Stimulated activated CD4-positive, alpha-beta T cell treated with anti-CD3 and anti-CD28 coated beads, TNF-alpha, amount 100 ng/mL, for 24 hours (primary cell): ENCODE data around the gene G3BP2.
A peak's percentile ranks its signal among the peaks of the same experiment; 100 is the strongest.
"Not testable (repeated sequence)": the region's sequence is repeated elsewhere in the genome, so short reads cannot be mapped to it uniquely, and the experiment has no call there.

ENCODE experiments used
- DNase-seq, 3 experiments: peaks; one replicate each; pipeline ENCODE4 v3.0.0-alpha.2; 2020; ENCODE audit warnings: low read depth in 3 of 3

The G3BP2 gene

DNA sequence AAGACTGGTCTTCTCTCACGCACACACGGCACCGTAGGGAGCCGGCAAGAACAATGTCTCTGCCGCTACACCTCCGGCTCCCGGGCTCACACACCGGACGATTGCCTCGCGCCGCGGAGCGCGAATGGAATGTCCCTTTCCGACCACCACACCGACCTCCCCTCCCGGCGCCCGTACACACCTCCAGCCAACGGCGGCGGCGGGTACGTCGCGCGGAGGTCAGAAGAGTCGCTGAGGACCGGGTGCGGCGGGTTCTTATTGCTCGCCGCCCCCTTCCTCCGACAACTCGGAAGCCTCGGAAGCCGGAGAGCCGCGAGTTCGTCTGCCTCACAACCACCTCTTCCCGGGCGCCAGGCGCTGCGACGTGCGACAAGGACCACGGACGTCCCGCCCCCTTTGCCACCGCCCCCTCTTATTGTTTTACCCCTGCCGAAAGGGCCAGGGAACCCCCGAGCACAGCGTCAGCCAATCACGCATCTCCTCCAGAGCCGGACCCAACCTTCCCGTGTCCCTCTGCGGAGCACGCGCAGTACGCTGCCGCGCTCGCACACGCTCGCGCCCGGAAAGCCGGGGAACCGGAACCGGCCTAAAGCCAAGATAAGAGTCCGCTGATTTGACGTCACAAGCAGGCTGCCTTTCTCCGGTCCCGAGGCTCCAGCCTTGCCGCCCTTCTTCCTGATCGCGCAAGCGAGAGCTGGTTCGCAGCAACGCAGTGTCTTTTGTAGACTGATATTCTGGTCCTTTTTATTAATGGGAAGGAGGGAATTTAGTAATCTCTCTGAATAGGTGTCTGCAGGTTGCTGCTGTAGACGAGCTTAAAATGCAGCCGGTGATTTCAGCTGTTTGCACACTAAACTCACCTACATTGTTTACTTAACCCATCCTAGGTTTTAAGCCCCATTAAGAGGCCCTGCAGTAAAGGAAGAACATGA is at the start of gene G3BP2:
Gene G3BP2, minus strand, starts transcription at position 385 of the 932 bp plus-strand sequence. CDS start 11,386 bp downstream, outside the sequence.
- DNase-seq: peak; percentile 93 to 98 (median 96)

DNA sequence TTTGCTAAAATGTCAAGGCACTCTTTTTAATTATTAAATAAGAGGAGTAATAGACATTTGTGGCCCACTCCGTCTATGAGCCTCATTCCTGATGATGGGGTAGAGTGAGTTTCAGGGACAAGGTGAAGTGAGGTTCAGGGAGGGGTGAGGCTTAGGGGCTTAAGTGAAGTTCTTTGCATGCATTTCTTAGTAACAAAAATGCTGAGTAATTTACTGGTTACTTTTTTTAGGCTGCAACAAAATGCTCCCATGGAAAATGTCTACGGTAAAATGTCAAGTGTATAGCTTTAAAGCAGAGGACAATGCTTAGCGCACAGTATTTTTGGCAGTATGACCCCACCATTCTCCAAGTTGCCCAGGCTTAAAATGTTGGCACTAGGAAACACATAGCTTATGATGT is 49.2 kb upstream of the G3BP2 start:
- DNase-seq: no peak

DNA sequence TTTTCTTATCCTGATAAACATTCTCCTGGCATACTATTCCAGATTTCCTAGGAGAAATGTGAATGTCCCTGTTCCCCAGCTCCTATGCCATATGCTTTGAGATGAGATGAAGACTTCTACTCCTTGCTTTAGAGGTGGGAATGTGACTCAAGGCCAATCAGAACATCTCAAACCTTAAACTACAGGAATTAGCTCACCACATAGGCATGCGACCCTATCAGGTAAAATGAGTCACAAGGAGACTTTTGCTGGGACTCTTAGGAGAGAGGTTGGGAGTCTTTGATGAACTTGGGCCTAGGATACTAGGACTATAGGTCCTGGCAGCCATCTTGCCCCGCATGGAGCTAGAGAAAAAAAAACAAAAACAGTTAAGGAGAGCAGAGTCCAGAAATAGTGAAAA is 45.3 kb upstream of the G3BP2 start:
- DNase-seq: no peak

DNA sequence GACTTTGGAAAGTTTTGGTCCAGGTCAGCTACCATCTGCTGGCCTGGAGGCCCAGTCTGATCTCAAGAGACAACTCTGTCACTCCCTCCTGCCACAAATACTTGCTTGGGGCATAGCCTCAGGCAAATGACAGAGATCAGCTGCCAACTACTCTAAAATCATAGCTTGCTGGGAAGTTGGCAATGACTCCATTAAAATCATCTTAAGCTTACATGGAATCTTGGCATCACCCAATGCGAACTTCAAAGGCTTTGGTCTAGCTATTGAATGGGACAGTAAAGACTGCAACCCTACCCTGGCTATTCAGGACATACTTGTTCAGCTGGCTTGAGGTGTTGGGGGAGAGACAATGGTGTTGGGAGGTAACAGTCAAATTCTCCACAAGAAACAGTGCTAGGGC is 44.2 kb upstream of the G3BP2 start:
- DNase-seq: no peak

DNA sequence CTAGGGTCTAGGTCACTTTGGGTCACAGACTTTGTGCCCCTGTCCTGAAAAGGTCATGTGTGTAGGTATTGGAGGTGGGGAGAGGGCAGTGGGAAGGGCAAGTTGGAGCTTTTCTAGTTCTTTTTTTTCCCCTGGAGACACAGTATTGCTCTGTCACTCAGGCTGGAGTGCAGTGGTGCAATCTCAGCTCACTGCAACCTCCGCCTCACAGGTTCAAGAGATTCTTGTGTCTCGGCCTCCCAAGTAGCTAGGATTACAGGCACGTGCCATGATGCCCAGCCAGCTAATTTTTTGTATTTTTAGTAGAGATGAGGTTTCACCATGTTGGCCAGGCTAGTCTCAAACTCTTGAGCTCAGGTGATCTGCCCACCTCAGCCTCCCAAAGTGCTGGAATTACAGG is 42.8 kb upstream of the G3BP2 start:
- not testable (repeated sequence) for DNase-seq

DNA sequence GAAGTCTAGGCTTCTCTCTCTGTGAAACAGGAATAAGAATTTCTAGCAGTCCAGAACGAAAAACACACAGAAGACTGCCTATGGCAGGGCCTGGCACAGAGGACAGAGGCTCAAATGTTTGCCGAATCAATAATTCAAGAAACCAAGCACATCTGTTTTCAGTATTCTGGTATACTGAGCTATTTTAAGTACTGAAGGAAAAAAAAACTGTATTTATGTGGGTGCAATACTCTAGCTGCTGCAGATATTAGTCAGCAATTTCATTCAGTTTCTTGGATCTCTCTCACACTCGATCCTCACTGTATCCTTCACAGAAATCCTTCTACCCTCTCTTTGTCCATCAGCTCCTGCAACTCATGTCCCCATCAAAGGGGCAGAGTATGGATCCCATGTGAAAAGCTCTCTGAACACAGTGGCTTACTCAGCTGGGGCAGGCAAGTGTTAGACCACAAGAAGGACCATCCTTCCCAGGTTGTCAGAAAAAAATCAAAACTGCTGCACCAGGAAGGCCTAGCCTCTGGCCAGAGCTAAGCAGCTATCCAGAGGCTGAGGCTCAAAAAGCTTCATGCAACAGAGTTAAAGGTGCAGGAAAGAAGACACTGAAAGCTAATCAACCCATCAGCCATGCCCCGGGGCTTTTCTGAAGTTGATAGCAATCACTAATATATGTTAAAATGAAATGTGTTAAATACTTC is 42.0 kb upstream of the G3BP2 start:
- no peak for DNase-seq

DNA sequence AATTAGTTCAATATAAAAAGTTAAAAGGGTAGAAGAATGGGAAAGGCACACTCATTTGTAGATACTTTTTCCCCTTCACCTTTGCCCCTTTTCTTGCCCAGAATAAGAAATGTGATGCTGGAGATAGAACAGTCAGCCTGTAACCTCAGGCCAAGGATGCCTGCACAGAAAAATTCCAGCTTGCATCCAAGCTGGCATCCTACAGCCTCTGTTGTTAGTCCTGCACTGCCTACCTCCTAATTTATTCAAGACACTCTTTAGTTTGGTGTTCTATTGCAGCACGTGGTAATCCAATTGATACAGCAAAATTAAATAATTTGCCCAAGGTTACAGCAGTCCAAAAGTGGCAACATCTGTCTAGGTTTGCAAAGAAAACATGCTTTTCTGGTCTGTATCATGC is 41.5 kb upstream of the G3BP2 start:
- DNase-seq: no peak

DNA sequence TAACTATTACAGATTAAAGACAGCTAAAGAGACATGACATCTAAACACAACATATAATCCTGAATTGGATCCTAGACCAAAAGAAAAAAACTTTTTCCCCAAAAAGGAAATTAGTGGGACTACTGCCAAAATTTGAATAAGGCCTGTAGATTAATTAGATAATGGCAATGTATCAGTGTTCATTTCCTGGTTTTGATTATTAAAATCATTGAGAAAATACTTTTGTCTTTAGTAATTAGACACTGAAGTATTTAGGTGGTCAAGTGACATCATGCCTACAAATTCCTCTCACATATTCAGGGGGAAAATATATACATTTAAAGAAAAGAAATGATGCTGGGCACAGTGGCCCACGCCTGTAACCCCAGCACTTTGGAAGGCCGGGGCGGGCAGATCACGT is 40.8 kb upstream of the G3BP2 start:
- DNase-seq: no peak

DNA sequence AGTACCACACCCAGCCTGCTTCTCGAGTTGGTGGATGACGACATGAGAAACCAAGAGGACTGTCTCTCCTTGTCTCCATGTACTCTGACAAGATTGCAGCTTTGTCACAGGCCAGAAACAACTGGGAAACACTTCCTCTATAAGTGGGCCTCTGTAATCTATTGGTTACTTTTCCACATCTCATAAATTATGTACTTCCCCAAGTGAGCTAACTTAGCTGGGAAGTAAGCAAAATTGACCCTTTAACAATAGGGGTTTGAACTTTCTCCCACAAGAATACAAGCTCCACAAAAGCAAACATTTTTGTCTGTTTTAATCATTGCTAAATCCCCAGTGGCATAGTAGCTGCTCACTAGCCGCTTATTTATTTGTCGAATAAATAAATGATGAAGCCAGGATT is 37.0 kb upstream of the G3BP2 start:
- DNase-seq: no peak

DNA sequence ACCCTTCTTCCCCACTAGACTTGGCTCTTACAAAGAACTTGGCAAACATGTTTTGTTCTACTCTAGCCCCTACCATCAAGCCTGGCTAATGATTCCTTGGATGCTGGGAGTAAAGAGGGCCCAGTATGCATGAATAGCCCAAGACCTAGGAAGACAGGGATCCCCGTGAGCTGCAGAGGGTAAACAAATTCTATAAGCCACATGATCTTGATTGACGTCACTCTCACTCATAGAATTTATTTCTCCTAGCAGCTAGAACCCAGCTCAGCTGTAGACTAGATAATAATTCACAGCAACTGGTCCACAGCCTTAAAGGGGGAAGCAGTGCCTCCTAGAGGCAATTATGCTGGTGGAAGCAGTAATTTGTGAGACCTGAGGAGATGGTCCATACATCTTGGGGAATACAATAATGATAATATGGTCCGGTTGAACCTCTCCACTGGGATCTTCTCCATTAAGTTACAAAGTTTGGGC is 35.0 kb upstream of the G3BP2 start:
- no peak for DNase-seq

DNA sequence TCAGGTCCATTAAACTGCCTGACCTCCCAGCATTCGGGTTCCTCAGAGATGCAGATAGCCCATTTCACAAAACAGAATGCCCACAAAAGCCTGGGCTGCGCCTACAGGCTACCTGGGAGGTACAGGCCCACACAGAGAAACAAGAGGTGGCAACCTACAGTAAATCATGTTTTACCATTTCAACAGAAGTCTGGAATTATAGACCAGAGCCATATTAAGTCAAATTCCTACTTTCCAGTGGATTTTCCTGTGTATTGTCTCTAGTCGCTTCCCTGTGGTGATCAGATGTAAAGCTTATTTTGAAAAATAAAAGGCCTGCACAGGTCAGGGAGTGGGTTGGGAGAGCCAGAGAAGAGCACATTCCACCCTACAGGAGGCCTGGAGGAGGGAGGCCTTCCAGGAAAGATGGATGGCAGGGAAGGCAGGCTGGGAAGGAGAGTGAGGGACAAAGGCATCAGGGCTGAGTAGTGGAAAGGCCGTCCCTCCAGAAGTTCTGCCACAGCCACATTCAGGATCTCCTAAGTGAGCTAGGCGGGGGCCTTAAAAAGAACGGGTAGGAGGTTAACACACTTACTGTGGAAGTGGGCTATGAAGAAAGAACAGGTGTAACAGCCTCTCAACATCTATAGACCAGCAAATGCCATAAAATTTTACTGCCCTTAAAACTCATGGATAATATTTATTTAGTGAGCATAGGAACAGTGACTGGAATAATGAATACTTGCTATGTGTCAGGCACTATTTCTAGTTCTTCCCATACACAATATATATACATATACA is 32.2 kb upstream of the G3BP2 start:
- no peak for DNase-seq

DNA sequence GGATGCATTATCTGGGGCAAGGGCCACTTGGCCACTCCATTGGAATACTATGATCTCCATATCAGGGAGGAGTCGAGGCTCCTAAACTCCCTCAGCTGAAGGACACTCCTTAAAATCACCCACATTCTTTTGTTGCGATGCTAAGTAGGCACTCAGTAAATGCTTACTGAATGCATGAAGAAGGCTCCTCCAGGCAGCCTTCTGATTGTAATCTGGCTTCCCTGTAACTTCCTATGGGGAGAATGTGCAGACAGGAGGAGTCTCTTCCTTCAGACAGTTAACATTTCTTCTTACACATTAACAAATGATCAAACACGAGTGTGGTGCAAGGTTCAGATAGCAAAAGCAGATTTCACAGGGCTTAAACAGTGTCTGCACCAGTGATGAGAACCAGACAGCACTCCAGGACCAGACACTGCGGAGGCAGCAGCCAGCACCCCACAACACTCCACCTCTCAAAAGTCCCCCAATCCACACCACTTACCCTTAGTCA is 29.8 kb upstream of the G3BP2 start:
- no peak for DNase-seq

DNA sequence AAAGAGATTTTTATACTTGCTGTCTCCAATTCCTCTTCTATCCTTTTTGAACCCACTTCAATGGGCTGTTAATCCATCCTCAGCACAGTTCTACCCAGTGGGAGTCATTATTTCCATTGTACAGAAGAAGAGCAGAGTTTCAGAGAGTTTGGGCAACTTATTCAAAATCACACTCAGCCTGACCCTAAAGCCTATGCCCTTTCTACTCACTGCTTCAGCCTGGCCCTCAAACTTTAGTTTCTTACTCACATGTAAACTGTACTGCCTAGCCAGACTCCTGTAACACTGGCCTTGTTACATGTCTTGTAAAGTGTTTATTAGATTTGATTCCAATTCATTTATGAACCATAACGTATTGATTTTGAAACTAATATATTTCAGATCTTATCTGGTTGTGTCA is 26.1 kb upstream of the G3BP2 start:
- DNase-seq: no peak

DNA sequence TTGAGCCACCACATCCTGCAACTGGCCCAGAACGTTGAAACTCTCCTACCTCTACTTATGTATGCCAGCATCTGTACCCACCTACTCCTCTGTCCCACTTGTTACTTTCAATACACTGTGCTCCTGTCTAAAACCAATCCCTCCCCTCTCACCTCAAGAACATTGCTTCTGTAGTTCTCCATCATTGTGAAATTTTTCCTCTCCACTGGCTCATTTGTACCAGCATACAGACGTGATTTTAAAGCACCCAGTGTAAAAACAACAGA is 25.7 kb upstream of the G3BP2 start:
- no peak for DNase-seq

DNA sequence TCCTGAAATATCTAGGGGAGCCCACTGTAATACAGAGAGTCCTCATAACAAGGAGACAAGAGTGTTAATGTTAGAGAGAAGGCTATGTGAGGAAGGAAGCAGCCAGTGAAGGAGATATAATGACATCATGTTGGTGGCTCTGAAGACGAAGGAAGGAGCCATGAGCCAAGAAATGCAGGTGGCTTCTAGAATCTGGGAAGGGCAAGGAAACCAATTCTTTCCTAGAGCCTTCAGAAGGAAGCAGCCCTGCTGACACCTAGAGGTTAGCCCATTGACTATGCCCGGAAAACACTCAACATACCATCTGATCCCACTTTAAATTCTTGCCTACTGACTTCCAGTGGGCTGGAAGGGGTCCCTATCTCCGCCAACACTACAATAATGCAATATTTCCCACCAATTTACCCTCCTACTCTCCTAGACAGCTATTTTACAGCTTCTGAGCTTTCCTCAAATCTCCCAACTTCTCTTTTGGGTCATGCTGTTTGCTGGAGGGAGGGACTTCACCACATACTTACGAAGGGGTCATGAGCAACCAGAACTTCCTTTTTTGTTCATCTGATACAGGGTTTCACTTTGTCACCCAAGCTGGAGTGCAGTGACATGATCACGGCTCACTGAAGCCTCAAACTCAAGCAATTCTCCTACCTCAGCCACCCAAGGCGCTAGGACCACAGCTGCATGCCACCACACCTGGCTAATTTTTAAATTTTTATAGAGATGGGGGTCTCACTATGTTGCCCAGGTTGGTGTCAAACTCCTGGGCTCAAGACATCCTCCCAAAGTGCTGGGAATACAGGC is 25.2 kb upstream of the G3BP2 start:
- DNase-seq: no peak

DNA sequence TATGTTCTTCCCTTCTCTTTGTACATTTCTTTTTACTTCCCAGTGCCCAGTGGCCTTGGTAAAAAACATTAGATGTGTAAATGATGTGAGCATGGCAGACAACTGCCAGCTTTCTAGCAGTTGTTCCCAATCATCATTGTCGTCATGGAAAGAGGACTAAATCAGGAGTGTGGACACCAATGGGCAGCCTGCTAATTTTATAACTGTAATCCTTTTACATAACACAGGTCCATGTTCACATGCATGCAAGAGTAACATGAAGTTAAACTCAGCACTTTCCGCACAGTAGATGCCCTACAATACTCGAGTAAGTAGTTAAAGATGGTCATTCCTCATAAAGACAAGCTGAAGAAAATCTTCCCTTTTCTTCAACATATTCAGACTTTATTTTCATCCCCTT is 23.4 kb upstream of the G3BP2 start:
- no peak for DNase-seq

DNA sequence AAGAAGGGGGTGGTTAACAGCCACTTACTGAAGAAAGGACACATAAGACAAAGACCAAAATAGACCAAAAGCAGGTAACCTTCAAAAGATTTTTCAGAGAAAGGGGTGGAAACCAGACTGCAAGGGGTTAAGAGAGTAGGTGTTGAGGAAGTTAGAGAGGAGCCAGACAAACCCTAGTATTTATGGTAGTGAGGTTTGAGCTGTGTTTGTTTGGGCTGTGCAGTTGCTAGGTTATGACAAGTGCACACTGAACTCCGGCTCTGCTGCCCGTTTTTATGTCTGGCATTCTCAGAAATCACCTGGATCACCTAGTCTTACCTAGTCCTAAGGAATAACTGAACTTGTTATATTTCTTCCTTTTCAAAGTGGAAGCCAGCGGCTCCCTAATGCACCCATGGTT is 22.9 kb upstream of the G3BP2 start:
- DNase-seq: no peak

DNA sequence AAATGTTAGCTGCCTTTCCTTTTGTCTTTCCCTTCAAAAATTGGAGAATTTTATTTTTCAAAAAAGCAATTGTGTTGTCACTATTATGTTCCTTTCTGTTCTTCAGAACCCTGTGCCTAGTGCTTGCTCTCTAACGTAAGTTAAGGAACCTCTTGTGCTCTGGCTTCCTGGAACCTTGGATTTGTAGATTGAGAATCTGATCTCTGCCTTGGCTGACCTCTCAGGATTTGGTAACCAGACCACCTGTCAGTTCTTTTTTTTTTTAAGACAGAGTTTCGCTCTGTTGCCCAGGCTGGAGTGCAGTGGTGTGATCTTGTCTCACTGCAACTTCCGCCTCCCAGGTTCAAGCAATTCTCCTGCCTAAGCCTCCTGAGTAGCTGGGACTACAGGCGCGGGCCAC is 18.9 kb upstream of the G3BP2 start:
- DNase-seq: not testable (repeated sequence)

DNA sequence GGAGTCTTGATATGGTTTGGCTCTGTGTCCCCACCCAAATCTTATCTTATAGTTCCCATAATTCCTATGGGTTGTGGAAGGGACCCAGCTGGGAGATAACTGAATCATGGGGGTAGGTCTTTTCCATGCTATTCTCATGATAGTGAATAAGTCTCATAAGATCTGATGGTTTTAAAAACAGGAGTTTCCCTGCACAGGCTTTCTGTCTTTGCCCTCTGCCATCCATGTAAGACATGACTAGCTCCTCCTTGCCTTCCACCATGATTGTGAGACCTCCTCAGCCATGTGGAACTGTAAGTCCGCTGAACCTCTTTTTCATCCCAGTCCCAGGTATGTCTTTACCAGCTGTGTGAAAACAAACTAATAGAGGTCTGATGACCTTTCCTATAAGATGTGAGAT is 13.9 kb upstream of the G3BP2 start:
- DNase-seq: not testable (repeated sequence)

DNA sequence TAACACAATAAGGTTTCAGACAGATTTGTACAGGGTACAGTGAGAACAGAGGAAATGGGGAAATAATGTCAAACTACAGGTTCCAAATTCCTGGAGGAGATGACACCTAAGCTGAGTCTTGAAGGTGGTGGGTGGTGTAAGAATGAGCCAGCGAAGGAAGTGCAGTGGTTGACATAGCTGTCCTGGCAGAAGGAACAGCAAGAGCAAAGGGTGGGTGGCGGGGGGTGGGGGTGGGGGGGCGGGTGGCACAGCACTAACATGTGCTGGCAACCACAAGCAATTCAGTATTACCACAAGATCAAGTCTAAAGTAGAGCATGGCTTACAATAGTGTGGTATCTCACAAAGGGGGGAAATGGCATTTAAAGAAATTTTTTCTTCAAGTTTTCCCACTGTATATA is 13.1 kb upstream of the G3BP2 start:
- DNase-seq: no peak

DNA sequence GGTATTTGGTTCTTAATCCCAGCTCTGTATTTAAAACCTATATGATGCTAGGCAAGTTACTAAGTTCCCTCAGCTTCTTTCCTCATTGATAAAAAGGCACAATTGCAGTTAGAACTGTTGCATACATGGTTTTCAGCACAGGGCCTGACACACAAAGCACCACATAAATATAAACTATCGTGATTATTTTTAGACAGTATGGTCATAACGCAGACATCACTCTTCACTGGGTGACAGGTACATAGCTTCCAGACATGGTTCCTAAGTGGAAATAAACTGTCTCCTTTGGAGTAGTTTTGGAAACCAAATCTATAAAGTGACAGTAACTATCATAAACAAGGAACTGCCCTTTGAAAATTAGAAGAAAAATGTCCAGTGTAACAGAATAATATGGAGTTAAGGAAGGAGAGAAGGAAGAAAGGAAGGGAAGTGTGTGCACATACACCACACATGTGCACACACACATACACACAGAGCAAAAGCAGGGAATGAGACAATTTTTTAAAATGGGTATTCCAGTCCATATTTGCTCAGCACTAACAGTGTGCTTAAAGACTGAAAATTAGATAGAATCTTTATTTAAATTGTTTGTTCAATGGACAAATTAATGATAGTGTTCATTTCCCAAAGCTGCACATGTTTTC is 12.5 kb upstream of the G3BP2 start:
- DNase-seq: no peak
